H1 (cell line): ENCODE results near the gene GNB1L. TPM values are rescaled to one million over a fixed set of nuclear protein-coding genes. Genes with fewer than 3 reads are reported as not detected.
A peak's percentile ranks its signal among the peaks of the same experiment; 100 is the strongest.

Source experiments
- CTCF ChIA-PET: fragments of 300-600 bp; sonication (Branson Sonifier 250); formaldehyde crosslinking; loops from one replicate; lab custom pipeline; 2021; ENCODE audit not compliant: partially characterized antibody; lab: Charles Lee
- POLR2A ChIA-PET: fragments of 300-600 bp; sonication (Branson Sonifier 250); formaldehyde crosslinking; loops from one replicate; lab custom pipeline; 2021; ENCODE audit warnings: inconsistent platforms; ENCODE audit not compliant: partially characterized antibody; lab: Charles Lee
- DNase-seq, 2 experiments: peaks; one replicate each; pipeline versions ENCODE4 v3.0.0 to v3.0.0-alpha.2; 2010 to 2022; ENCODE audit warnings: low spot score in 2 of 2, low read depth in 1 of 2, mixed read lengths in 1 of 2
- FAIRE-seq: peaks from 2 replicates; lab custom pipeline; 2011; peaks lifted over from hg19 to GRCh38; lab: Jason Lieb, UNC
- H2AFZ ChIP-seq: 2 replicates; pipeline ENCODE4 v1.8.1; 2012; ENCODE audit warnings: low read length, inconsistent platforms
- H2AK5ac ChIP-seq: 2 replicates; pipeline ENCODE4 v1.6.1; 2013; ENCODE audit warnings: low read depth, low read length
- H2BK120ac ChIP-seq: replicated peaks from 2 replicates; pipeline ENCODE3; 2013; ENCODE audit warnings: low read depth, low read length, inconsistent platforms
- H2BK12ac ChIP-seq: 2 replicates; pipeline ENCODE4 v1.6.1; 2013; ENCODE audit warnings: low read depth, low read length
- H2BK15ac ChIP-seq: 2 replicates; pipeline ENCODE4 v1.6.1; 2013; ENCODE audit warnings: low read length
- H2BK20ac ChIP-seq: 2 replicates; pipeline ENCODE4 v1.6.1; 2013; ENCODE audit warnings: low read length
- H2BK5ac ChIP-seq: 2 replicates; pipeline ENCODE4 v1.6.1; 2013; ENCODE audit warnings: low read depth, low read length
- H3K14ac ChIP-seq: 2 replicates; pipeline ENCODE4 v1.6.1; 2013; ENCODE audit warnings: inconsistent platforms; ENCODE audit not compliant: insufficient read length
- H3K18ac ChIP-seq: 2 replicates; pipeline ENCODE4 v1.6.1; 2013; ENCODE audit warnings: low read length; ENCODE audit errors: extremely low read depth
- H3K23ac ChIP-seq: 2 replicates; pipeline ENCODE4 v1.6.1; 2013; ENCODE audit warnings: inconsistent platforms; ENCODE audit not compliant: insufficient read length
- H3K23me2 ChIP-seq: 2 replicates; pipeline ENCODE4 v1.6.1; 2013; ENCODE audit warnings: low read depth, low read length
- H3K27ac ChIP-seq: 2 replicates; pipeline ENCODE4 v1.6.1; 2011; ENCODE audit warnings: low read depth, low read length, inconsistent platforms
- H3K27me3 ChIP-seq, 4 experiments: replicated peaks in 1 of 4; 1 replicate in 1 of 4; 2 replicates in 3 of 4; pipeline versions ENCODE4 v1.6.1 to v1.8.1; 2011 to 2013; ENCODE audit warnings: low read length in 3 of 4, mild to moderate bottlenecking in 3 of 4, inconsistent platforms in 2 of 4, mixed read lengths in 2 of 4, moderate library complexity in 1 of 4; ENCODE audit not compliant: control insufficient read depth in 3 of 4, insufficient read depth in 3 of 4; ENCODE audit errors: extremely low read depth in 1 of 4
- H3K36me3 ChIP-seq, 4 experiments: 2 replicates each; pipeline versions ENCODE4 v1.6.1 to v1.8.1; 2011 to 2013; ENCODE audit warnings: mild to moderate bottlenecking in 4 of 4, low read length in 3 of 4, moderate library complexity in 2 of 4, control low read depth in 1 of 4, inconsistent platforms in 1 of 4; ENCODE audit not compliant: insufficient read depth in 4 of 4, control insufficient read depth in 2 of 4
- H3K4ac ChIP-seq: replicated peaks from 2 replicates; pipeline ENCODE3; 2013; ENCODE audit warnings: low read length, low read depth, mixed read lengths, inconsistent platforms; ENCODE audit not compliant: insufficient read length
- H3K4me1 ChIP-seq, 4 experiments: replicated peaks in 1 of 4; 1 replicate in 1 of 4; 2 replicates in 3 of 4; pipeline versions ENCODE4 v1.6.1 to v1.8.1; 2011 to 2013; ENCODE audit warnings: low read length in 3 of 4, inconsistent platforms in 2 of 4, mixed read lengths in 1 of 4; ENCODE audit not compliant: insufficient read depth in 4 of 4, control insufficient read depth in 3 of 4
- H3K4me2 ChIP-seq, 2 experiments: 2 replicates each; pipeline versions ENCODE4 v1.6.1 to v1.8.1; 2011 to 2013; ENCODE audit warnings: low read depth in 2 of 2, low read length in 2 of 2, control low read depth in 1 of 2, inconsistent platforms in 1 of 2, mild to moderate bottlenecking in 1 of 2; ENCODE audit not compliant: insufficient read depth in 1 of 2
- H3K4me3 ChIP-seq, 4 experiments: fragments of 200-600, 300-600 bp in 1 of 4; sonication (generic), shearing (Covaris generic), sonication (Bioruptor Twin) in 1 of 4; 2 replicates each; pipeline versions ENCODE4 v1.5.1 to v1.8.1; 2011 to 2016; ENCODE audit warnings: low read length in 4 of 4, low read depth in 3 of 4, control low read depth in 2 of 4, inconsistent platforms in 2 of 4, mild to moderate bottlenecking in 2 of 4, mixed read lengths in 1 of 4, moderate library complexity in 1 of 4; ENCODE audit not compliant: insufficient read depth in 2 of 4; ENCODE audit errors: extremely low read depth in 1 of 4
- H3K56ac ChIP-seq: replicated peaks from 2 replicates; pipeline ENCODE3; 2013; ENCODE audit warnings: low read depth, mild to moderate bottlenecking, mixed read lengths, low read length, inconsistent platforms; ENCODE audit not compliant: insufficient read length
- H3K79me1 ChIP-seq: 2 replicates; pipeline ENCODE4 v1.6.1; 2013; ENCODE audit warnings: low read depth, low read length, control low read depth
- H3K79me2 ChIP-seq, 2 experiments: 2 replicates each; pipeline versions ENCODE4 v1.6.1 to v1.8.1; 2012 to 2013; ENCODE audit warnings: low read length in 2 of 2, mild to moderate bottlenecking in 2 of 2, inconsistent platforms in 1 of 2; ENCODE audit not compliant: insufficient read depth in 2 of 2, control insufficient read depth in 1 of 2
- H3K9ac ChIP-seq, 4 experiments: replicated peaks in 1 of 4; 1 replicate in 1 of 4; 2 replicates in 3 of 4; pipeline versions ENCODE4 v1.6.1 to v1.8.1; 2011 to 2013; ENCODE audit warnings: low read depth in 3 of 4, low read length in 3 of 4, control low read depth in 2 of 4, mild to moderate bottlenecking in 2 of 4, moderate library complexity in 2 of 4, inconsistent platforms in 1 of 4; ENCODE audit errors: extremely low read depth in 1 of 4
- H3K9me3 ChIP-seq, 2 experiments: 2 replicates each; pipeline versions ENCODE4 v1.6.1 to v1.8.1; 2012 to 2013; ENCODE audit warnings: mild to moderate bottlenecking in 2 of 2, moderate library complexity in 2 of 2, control low read depth in 1 of 2, inconsistent platforms in 1 of 2, low read depth in 1 of 2, low read length in 1 of 2, mixed read lengths in 1 of 2; ENCODE audit not compliant: insufficient read depth in 2 of 2
- H4K20me1 ChIP-seq, 2 experiments: replicated peaks in 1 of 2; 2 replicates each; pipeline versions ENCODE3 to v1.8.1; 2011 to 2013; ENCODE audit warnings: inconsistent platforms in 2 of 2, low read length in 2 of 2, mild to moderate bottlenecking in 1 of 2; ENCODE audit not compliant: insufficient read depth in 2 of 2, control insufficient read depth in 1 of 2
- H4K5ac ChIP-seq: 2 replicates; pipeline ENCODE4 v1.6.1; 2013; ENCODE audit warnings: low read length, low read depth, mixed read lengths, inconsistent platforms; ENCODE audit not compliant: insufficient read length
- H4K8ac ChIP-seq: 2 replicates; pipeline ENCODE4 v1.8.0; 2013; ENCODE audit warnings: mild to moderate bottlenecking, moderate library complexity, low read length, inconsistent platforms; ENCODE audit not compliant: insufficient read depth; ENCODE audit errors: extremely low read depth
- H4K91ac ChIP-seq: replicated peaks from 2 replicates; pipeline ENCODE3; 2013; ENCODE audit warnings: low read length, mixed read lengths, inconsistent platforms; ENCODE audit not compliant: insufficient read length
- TEAD4 ChIP-seq: IDR thresholded peaks from 2 replicates; pipeline ENCODE4 v1.6.1; 2012; ENCODE audit warnings: low read depth, low read length, inconsistent platforms, mixed read lengths
- WGBS, 2 experiments: shearing (Covaris generic) in 1 of 2; methylation state at CpG; one replicate each; pipeline versions ENCODE4 v1.1.6 to v1.1.7; 2013 to 2015; ENCODE audit warnings: low lambda C conversion rate in 2 of 2, mixed read lengths in 2 of 2, inconsistent platforms in 1 of 2, low coverage in 1 of 2, missing lambda C conversion rate in 1 of 2; ENCODE audit not compliant: insufficient replicate concordance in 2 of 2, insufficient coverage in 1 of 2, insufficient read length in 1 of 2; ENCODE audit errors: extremely low coverage in 1 of 2, missing lambda C conversion rate in 1 of 2; 5-methylcytosine and 5-hydroxymethylcytosine counted together
- polyA plus RNA-seq, 7 experiments: library from polyadenylated mRNA; depleted of rRNA in 3 of 7; stranded (reverse) in 5 of 7; unstranded in 2 of 7; fragments of >200 nt in 5 of 7; fragments of 200-250 nt in 2 of 7; gene quantifications; 1 replicate in 5 of 7; 2 replicates in 1 of 7; 4 replicates in 1 of 7; pipeline versions ENCODE4 v1.2.1 to v1.2.3, GENCODE V29; 2011 to 2013; ENCODE audit warnings: missing spikeins in 2 of 7, mixed read lengths in 2 of 7
- total RNA-seq: library from RNA; stranded (reverse); fragmentation: NEBNext Ultra II Directional; extraction: Animal tissue kit (Norgen Biotek cat#: 25700); gene quantifications from 2 replicates; pipeline ENCODE4 v1.2.1, GENCODE V29; 2021

The GNB1L gene
- total and polyA plus RNA-seq, 2 of the 8 experiments (the other 6 are each of a cell fraction or from before 2014, with no cell fraction given), result 14.0 to 15.6 TPM

- CTCF ChIA-PET, result interaction anchor here (2.2 kb wide), 1 partner anchor 12 kb away, joined by 12 read pairs; no protein-coding TSS in a partner anchor
- H3K18ac ChIP-seq, result peak overlapping the region; percentile 51
- H3K27ac ChIP-seq, result no peak overlapping the region
- peaks cover 11 to 26% (median 20%) of the 10 kb centered on the region in 4 experiments for H3K4me1 ChIP-seq
- H4K20me1 ChIP-seq, result no peaks in the 10 kb centered on the region
- H4K5ac ChIP-seq, result no peak overlapping the region
- no peak overlapping the region for H2BK120ac ChIP-seq
- no peaks in the 10 kb centered on the region for H3K79me2 ChIP-seq
- no peak overlapping the region for H3K14ac ChIP-seq
- FAIRE-seq (no peak), DNase-seq (peak in 1 of 2 experiments; percentile 39)
- H3K56ac ChIP-seq, result no peak overlapping the region
- 0 out of 2 replicates have a peak overlapping the region, but pooled peaks have one; percentile 32 for H2BK20ac ChIP-seq
- peak overlapping the region; percentile 83; the same call in 1 of the 2 replicates for H2BK5ac ChIP-seq
- peak overlapping the region; percentile 91 for H3K4ac ChIP-seq
- H3K79me1 ChIP-seq, result no peaks in the 10 kb centered on the region; the same call in 1 of the 2 replicates
- no peak overlapping the region for H3K4me3 ChIP-seq
- POLR2A ChIA-PET, result interaction anchor here (1.6 to 2.0 kb wide), 2 partner anchors 22 to 25 kb away, joined by 3 to 5 read pairs; no protein-coding TSS in a partner anchor
- peak overlapping the region; percentile 95 for H2AK5ac ChIP-seq
- no peak overlapping the region for H3K4me2 ChIP-seq
- H3K9ac ChIP-seq, result no peak overlapping the region
- H4K8ac ChIP-seq, result no peak overlapping the region; the same call in none of the 2 replicates
- peaks cover 0 to 3% (median 0%) of the 10 kb centered on the region in 4 experiments; a peak in 1 of 7 replicates for H3K27me3 ChIP-seq
- H2BK15ac ChIP-seq, result peak overlapping the region; percentile 65; the same call in 1 of the 2 replicates
- no peaks in the 10 kb centered on the region for H3K9me3 ChIP-seq
- 0 out of 2 replicates have a peak overlapping the region, but pooled peaks have one; percentile 63 for H2BK12ac ChIP-seq
- no peak overlapping the region for H3K23ac ChIP-seq
- H4K91ac ChIP-seq, result peak overlapping the region; percentile 96
- H3K36me3 ChIP-seq, result 0 out of 8 replicates have a peak, but pooled peaks cover 0 to 2% (median 0%) of the 10 kb centered on the region in 4 experiments
- WGBS, 2 experiments, result 91% methylated on average over 20 of the region's 20 CpGs; no CpG with 5 or more reads in 1 of the 2 experiments
- H2AFZ ChIP-seq, result no peak overlapping the region
- H3K23me2 ChIP-seq, result peaks cover 4% of the 10 kb centered on the region
- TF ChIP-seq TEAD4, result no peak
These were observed 23.1 kb upstream of the GNB1L start for GRCh38 chr22:19877626-19878339.
